NCI-H2029 (cell line): ENCODE data around the gene CYP2A6.
A peak's percentile ranks its signal among the peaks of the same experiment; 100 is the strongest.

Experiments used
- DNase-seq: peaks from one replicate; lab custom pipeline; 2025; lab: John Stamatoyannopoulos, UW

The CYP2A6 gene

DNA sequence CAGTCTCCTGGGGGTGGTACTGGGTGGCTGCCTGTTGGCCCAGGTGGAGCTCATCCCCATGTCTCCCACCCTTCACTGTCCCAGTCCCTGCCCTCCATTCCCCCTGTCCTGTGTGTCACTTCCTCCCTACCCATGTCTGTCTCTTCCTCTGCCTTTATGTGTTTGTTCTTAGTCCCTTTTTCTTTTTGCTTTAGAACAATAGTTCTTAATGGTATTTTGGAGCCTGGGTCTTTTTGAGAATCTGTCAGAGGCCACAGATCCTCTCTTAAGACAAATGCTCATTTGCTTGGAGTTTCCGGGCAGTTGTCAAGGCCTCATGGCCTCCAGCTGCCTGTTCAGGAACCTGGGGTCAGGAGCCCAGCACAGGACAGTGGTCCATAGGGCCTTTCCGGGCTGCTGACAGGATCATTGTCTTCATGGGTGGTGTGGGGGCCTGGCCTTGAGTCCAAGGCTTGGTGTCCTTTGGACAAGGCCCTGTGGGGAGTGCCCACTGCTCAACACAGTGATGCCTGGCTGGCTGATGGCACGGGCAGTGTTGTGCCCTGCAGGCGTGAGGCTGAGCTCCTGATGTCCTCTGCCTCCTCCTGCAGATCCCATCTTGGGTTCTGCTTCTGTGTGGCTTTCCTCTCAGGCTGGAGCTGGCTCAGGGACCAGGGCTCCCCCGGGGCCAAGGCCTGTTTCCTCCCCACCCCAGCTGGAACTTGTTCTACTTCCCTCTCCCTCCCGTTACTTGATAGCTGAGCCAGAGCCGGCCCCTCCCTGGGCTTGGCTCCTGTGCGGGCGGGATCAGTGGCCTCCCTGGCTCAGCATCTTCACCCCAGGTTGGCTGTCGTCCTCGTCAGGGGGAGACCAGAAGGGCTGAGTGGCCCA lies 47.7 kb downstream of the CYP2A6 start:
- no peak for DNase-seq

- DNase-seq: no peak
Measured at GRCh38 chr19:40801426-40802299, 48.6 kb downstream of the CYP2A6 start.

DNA sequence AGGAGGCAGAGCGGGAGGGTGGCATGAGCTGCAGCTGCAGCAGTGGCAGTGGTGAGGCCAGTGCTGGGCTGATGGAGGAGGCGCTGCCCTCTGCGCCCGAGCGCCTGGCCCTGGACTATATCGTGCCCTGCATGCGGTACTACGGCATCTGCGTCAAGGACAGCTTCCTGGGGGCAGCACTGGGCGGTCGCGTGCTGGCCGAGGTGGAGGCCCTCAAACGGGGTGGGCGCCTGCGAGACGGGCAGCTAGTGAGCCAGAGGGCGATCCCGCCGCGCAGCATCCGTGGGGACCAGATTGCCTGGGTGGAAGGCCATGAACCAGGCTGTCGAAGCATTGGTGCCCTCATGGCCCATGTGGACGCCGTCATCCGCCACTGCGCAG lies 49.3 kb downstream of the CYP2A6 start:
- DNase-seq: no peak

- no peak for DNase-seq
Measured at GRCh38 chr19:40800339-40800996, 49.8 kb downstream of the CYP2A6 start.

- DNase-seq: no peak
Measured at GRCh38 chr19:40799558-40800338, 50.5 kb downstream of the CYP2A6 start.

DNA sequence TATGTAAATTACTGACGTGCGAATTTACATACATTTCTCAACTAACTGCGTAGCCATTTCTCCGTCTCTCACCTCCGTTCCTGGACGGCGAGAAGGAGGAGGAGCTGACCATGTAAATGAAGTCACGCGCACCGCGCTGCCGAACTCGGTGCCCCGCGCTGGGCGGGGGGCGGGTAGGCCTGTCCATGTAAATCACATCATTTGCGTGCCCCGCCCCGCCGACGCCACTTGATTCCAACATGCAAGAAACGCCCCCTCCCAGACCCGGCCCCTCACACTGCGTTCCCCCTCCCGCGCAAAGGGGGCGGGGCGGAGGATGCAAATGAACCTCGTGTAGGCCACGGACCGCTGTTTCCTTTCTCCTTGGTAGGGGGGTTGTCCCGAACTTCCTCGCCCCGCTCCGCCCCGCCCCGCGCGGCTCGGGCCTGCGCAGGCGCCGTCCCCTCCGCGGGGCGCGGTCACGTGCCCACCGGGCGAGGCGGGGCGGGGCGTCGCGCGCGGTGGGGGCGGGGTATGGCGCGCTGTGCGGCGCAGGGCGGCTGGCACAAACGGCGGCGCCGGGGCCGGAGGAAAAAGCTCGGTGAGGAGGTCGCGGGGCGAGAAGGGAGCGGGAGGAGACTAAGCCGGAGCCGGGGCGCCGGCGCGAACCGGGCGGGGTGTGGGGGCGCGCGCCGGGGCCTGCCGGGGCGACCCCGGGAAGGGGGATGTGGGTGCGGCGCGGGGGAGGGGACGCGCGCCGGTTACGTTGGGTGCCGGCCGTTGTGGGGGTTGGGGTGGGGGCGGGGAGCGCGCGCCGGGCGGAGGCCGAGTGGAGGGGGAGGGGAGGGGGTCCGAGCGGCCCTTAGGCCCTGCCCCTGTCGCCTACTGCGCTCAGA lies 51.3 kb downstream of the CYP2A6 start, which contains the start of gene EGLN2:
Gene EGLN2, plus strand, starts transcription at position 509 of the 875 bp plus-strand sequence. CDS start 1,382 bp downstream, outside the sequence.
- peak; percentile 99 for DNase-seq

DNA sequence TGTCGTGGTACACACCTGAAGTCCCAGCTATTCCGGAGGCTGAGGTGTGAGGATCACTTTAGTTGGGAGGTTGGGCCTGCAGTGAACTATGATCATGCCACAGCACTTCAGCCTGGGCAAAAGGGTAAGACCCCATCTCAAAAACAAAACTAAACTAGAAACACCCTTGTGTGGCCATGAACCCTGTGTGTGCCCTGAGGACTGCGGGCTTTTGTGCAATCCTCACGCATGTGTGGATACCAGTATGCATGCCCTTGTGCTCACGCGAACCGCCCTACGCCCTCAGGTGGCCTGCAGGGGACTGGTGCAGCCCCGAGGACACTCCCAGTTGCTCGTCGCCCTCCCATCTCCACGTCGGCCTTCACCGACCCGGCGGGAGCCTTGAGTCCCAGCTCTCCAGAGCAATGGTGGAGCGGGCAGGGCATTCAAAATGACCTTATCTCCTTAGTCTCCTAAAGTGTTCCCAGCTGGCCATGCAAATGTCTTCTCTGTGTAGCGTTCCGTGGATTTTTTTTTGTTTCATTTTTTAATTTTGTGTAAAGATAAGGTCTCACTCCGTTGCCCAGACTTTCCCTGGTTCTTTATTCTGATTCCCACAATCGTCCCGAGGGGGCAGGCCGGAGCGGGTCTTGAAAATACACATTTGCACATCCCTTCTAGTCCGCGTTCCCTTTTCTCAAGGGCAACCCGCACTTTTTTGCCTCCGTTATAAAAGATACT lies 52.1 kb downstream of the CYP2A6 start:
- DNase-seq: peak; percentile 43

DNA sequence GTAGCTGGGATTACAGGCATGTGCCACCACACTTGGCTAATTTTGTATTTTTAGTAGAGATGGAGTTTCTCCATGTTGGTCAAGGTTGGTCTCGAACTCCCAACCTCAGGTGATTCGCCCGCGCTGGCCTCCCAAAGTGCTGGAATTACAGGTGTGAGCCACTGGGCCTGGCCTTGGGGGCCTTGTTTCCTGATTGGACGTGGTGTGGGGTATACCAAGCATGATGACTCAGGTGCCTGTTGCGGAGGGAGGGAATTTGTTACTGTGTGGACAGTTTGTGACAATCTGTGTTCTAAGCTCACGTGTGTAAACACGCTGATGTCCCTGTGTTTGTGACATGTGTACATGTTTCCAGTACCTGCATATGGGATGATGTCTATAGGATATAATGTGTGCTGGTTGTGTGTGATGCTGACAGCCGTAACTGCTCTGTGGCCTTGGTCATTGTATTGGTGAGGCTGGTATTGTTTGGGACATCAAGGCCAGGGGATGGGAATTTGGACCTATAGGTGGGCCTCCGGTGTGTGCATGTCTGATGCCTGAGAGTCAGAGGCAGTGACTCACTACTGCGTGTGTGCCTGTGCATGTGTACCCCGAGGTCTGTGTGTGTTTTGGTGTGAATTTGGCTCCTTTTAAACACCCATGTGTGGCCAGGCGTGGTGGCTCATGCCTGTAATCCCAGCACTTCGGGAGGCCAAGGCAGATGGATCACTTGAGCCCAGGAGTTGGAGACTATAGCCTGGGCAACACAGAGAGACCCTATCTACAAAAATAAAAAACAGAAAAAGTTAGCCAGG lies 52.9 kb downstream of the CYP2A6 start:
- no peak for DNase-seq
